Testis (tissue), 3 donors: ENCODE data around the gene FBXW8. TPM values are rescaled to one million over a fixed set of nuclear protein-coding genes. Genes with fewer than 3 reads are reported as not detected.

Source experiments
- DNase-seq: peaks from one replicate; pipeline ENCODE4 v3.0.0-alpha.2; 2019
- H3K27ac ChIP-seq, 2 donors: fragments of 200-600 bp; sonication (generic); one replicate each; pipeline ENCODE4 v1.5.1; 2019
- H3K27me3 ChIP-seq: fragments of 200-600 bp; sonication (generic); one replicate; pipeline ENCODE4 v1.5.1; 2019
- H3K36me3 ChIP-seq: fragments of 200-600 bp; sonication (generic); one replicate; pipeline ENCODE4 v1.5.1; 2017; ENCODE audit warnings: low read depth; ENCODE audit errors: missing control alignments
- H3K4me1 ChIP-seq: fragments of 200-600 bp; sonication (generic); one replicate; pipeline ENCODE4 v1.5.1; 2019
- H3K4me3 ChIP-seq, 2 donors: fragments of 200-600 bp; sonication (generic); one replicate each; pipeline ENCODE4 v1.5.1; 2017 to 2019
- H3K9me3 ChIP-seq: fragments of 200-600 bp; sonication (generic); one replicate; pipeline ENCODE4 v1.5.1; 2017
- CTCF ChIP-seq, 3 experiments: fragments of 450-650 bp in 2 of 3; fragments of 200-600 bp in 1 of 3; sonication (generic) in 1 of 3; IDR thresholded peaks; one replicate each; pipeline ENCODE4 v1.5.1; 2016 to 2019; ENCODE audit warnings: antibody characterized with exemption in 3 of 3, mild to moderate bottlenecking in 2 of 3, moderate library complexity in 1 of 3
- POLR2A ChIP-seq: fragments of 450-650 bp; IDR thresholded peaks from one replicate; pipeline ENCODE4 v1.6.1; 2017; ENCODE audit warnings: antibody characterized with exemption, mild to moderate bottlenecking, moderate library complexity
- whole genome bisulfite sequencing, 2 donors: methylation state at CpG; one replicate each; pipeline ENCODE4 v1.1.5; 2018; 5-methylcytosine and 5-hydroxymethylcytosine counted together
- intact Hi-C: fragments of 100-400 bp; cut with DNase I; formaldehyde crosslinking; loops from one replicate; pipeline ENCODE4 v1.15.1; 2023; ENCODE audit warnings: low total_unique reads
- polyA plus RNA-seq: library from polyadenylated mRNA; stranded (reverse); fragments of 350-450 nt; fragmentation: Illumina TruSeq; extraction: RNeasy Lipid Tissue Mini Kit (QIAGEN cat#74804); gene quantifications from one replicate; pipeline ENCODE4 v1.2.3, GENCODE V29; 2014; ENCODE audit warnings: low read depth, low replicate concordance; ENCODE audit not compliant: insufficient read depth
- total RNA-seq, 2 donors: library from RNA; depleted of rRNA; stranded (reverse); fragments of >200 nt; gene quantifications; one replicate each; pipeline ENCODE4 v1.2.3, GENCODE V29; 2016

Gene FBXW8
- total and polyA plus RNA-seq, 3 donors from 2014 or later, result 11.1 to 32.8 (median 31.0) TPM

GRCh38 chr12:116937640-116938039, 26.9 kb downstream of the FBXW8 start:
- peaks cover 26% of the 10 kb centered on the region for H3K4me1 ChIP-seq
- H3K27me3 ChIP-seq, result no peaks in the 10 kb centered on the region
- H3K36me3 ChIP-seq, result no peaks in the 10 kb centered on the region
- TF ChIP-seq CTCF (IDR thresholded peaks at IDR 0.05) (no peak), POLR2A (no peak)
- no peak overlapping the region for H3K27ac ChIP-seq
- H3K4me3 ChIP-seq, result no peak overlapping the region
- WGBS, 2 donors, result 34 to 67% methylated on average over 1 of the region's 1 CpG
- peak; percentile 34 for DNase-seq
- intact Hi-C loops, result no loop called here
- no peaks in the 10 kb centered on the region for H3K9me3 ChIP-seq

- Histone ChIP-seq H3K4me3 (no peak overlapping the region), H3K27ac (no peak overlapping the region), H3K4me1 (peaks cover 10% of the 10 kb centered on the region), H3K9me3 (no peaks in the 10 kb centered on the region), H3K36me3 (no peaks in the 10 kb centered on the region), H3K27me3 (no peaks in the 10 kb centered on the region)
- WGBS, 2 donors, result 88 to 93% methylated on average over 3 of the region's 3 CpGs
- TF ChIP-seq POLR2A (no peak), CTCF (IDR thresholded peaks at IDR 0.05) (no peak)
- intact Hi-C loops, result no loop called here
- no peak for DNase-seq
Measured at GRCh38 chr12:116939734-116940133, 29.0 kb downstream of the FBXW8 start.

GRCh38 chr12:116941188-116941587, 30.4 kb downstream of the FBXW8 start:
- intact Hi-C loops, result no loop called here
- H3K4me1 ChIP-seq, result no peaks in the 10 kb centered on the region
- H3K4me3 ChIP-seq, result no peak overlapping the region
- DNase-seq, result no peak
- WGBS, 2 donors, result 95 to 98% methylated on average over 5 of the region's 5 CpGs
- no peaks in the 10 kb centered on the region for H3K27me3 ChIP-seq
- no peak for TF ChIP-seq POLR2A
- no peak for TF ChIP-seq CTCF (IDR thresholded peaks at IDR 0.05)
- H3K27ac ChIP-seq, result no peak overlapping the region
- no peaks in the 10 kb centered on the region for H3K36me3 ChIP-seq
- H3K9me3 ChIP-seq, result no peaks in the 10 kb centered on the region

GRCh38 chr12:116943419-116944372, 32.9 kb downstream of the FBXW8 start:
- H3K27me3 ChIP-seq, result no peaks in the 10 kb centered on the region
- H3K27ac ChIP-seq, result no peak overlapping the region
- peak; percentile 34 for DNase-seq
- no peaks in the 10 kb centered on the region for H3K9me3 ChIP-seq
- TF ChIP-seq POLR2A (no peak), CTCF (IDR thresholded peaks at IDR 0.05) (no peak)
- H3K4me1 ChIP-seq, result no peaks in the 10 kb centered on the region
- H3K36me3 ChIP-seq, result no peaks in the 10 kb centered on the region
- WGBS, 2 donors, result 60 to 69% methylated on average over 6 of the region's 6 CpGs
- intact Hi-C loops, result no loop called here
- no peak overlapping the region for H3K4me3 ChIP-seq
